Ishikawa (cell line): ENCODE data around the gene PTPRE.

Experiments
- CEBPB ChIP-seq: IDR thresholded peaks from 2 replicates; pipeline ENCODE4 v1.6.1; 2012
- CREB1 ChIP-seq: IDR thresholded peaks from 2 replicates; pipeline ENCODE4 v1.6.1; 2012; ENCODE audit warnings: low read depth
- EGR1 ChIP-seq: IDR thresholded peaks from 2 replicates; pipeline ENCODE4 v1.6.1; 2012
- EP300 ChIP-seq: IDR thresholded peaks from 2 replicates; pipeline ENCODE4 v1.6.1; 2012; ENCODE audit warnings: borderline replicate concordance
- FOXM1 ChIP-seq: IDR thresholded peaks from 2 replicates; pipeline ENCODE4 v1.6.1; 2012; ENCODE audit warnings: low read depth, borderline replicate concordance
- MAX ChIP-seq: IDR thresholded peaks from 2 replicates; pipeline ENCODE4 v1.6.1; 2012
- NFIC ChIP-seq: IDR thresholded peaks from 2 replicates; pipeline ENCODE4 v1.6.1; 2012
- RAD21 ChIP-seq: IDR thresholded peaks from 2 replicates; pipeline ENCODE4 v1.6.1; 2012; ENCODE audit warnings: low read depth
- TAF1 ChIP-seq: IDR thresholded peaks from 2 replicates; pipeline ENCODE4 v1.6.1; 2012; ENCODE audit warnings: low read depth, mild to moderate bottlenecking
- TEAD4 ChIP-seq: IDR thresholded peaks from 2 replicates; pipeline ENCODE4 v1.6.1; 2012
- YY1 ChIP-seq: IDR thresholded peaks from 2 replicates; pipeline ENCODE4 v1.6.1; 2012; ENCODE audit warnings: low read depth
- TF ChIP-seq, protein P1 (sequence below): IDR thresholded peaks from 2 replicates; pipeline ENCODE4 v1.6.1; 2012; ENCODE audit warnings: low read depth, mild to moderate bottlenecking
- TF ChIP-seq, protein P2 (sequence below): IDR thresholded peaks from 2 replicates; pipeline ENCODE4 v1.6.1; 2012

GRCh38 chr10:127935071-127935561 is 28.2 kb downstream of the PTPRE start:
- TF ChIP-seq CREB1 (no peak), MAX (no peak), CEBPB (no peak), EP300 (no peak), NFIC (no peak), YY1 (no peak), RAD21 (no peak), TEAD4 (no peak), EGR1 (no peak), TAF1 (no peak), FOXM1 (no peak)
- TF ChIP-seq, protein P1, sequence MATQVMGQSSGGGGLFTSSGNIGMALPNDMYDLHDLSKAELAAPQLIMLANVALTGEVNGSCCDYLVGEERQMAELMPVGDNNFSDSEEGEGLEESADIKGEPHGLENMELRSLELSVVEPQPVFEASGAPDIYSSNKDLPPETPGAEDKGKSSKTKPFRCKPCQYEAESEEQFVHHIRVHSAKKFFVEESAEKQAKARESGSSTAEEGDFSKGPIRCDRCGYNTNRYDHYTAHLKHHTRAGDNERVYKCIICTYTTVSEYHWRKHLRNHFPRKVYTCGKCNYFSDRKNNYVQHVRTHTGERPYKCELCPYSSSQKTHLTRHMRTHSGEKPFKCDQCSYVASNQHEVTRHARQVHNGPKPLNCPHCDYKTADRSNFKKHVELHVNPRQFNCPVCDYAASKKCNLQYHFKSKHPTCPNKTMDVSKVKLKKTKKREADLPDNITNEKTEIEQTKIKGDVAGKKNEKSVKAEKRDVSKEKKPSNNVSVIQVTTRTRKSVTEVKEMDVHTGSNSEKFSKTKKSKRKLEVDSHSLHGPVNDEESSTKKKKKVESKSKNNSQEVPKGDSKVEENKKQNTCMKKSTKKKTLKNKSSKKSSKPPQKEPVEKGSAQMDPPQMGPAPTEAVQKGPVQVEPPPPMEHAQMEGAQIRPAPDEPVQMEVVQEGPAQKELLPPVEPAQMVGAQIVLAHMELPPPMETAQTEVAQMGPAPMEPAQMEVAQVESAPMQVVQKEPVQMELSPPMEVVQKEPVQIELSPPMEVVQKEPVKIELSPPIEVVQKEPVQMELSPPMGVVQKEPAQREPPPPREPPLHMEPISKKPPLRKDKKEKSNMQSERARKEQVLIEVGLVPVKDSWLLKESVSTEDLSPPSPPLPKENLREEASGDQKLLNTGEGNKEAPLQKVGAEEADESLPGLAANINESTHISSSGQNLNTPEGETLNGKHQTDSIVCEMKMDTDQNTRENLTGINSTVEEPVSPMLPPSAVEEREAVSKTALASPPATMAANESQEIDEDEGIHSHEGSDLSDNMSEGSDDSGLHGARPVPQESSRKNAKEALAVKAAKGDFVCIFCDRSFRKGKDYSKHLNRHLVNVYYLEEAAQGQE, result no peak
- TF ChIP-seq, protein P2, sequence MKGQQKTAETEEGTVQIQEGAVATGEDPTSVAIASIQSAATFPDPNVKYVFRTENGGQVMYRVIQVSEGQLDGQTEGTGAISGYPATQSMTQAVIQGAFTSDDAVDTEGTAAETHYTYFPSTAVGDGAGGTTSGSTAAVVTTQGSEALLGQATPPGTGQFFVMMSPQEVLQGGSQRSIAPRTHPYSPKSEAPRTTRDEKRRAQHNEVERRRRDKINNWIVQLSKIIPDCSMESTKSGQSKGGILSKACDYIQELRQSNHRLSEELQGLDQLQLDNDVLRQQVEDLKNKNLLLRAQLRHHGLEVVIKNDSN, result no peak
